Lung (tissue), 12 donors: ENCODE measurements around the gene NAPB. TPM values are rescaled to one million over a fixed set of nuclear protein-coding genes. Genes with fewer than 3 reads are reported as not detected.

ENCODE experiments used
- ATAC-seq: fragments of 200-7000 bp; cut with Tn5 transposase; one replicate; pipeline ENCODE4 v1.9.1; 2020; ENCODE audit warnings: moderate number of reproducible peaks; ENCODE audit not compliant: insufficient read depth, low FRiP score
- DNase-seq, 3 donors: peaks; one replicate each; pipeline ENCODE4 v3.0.0-alpha.2; 2013 to 2017
- H3K27ac ChIP-seq, 2 donors: one replicate each; pipeline ENCODE4 v1.5.1; 2013; ENCODE audit warnings: mild to moderate bottlenecking in 2 of 2, moderate library complexity in 2 of 2, control low read depth in 1 of 2, inconsistent platforms in 1 of 2, low read depth in 1 of 2, low read length in 1 of 2
- H3K27me3 ChIP-seq, 3 donors: one replicate each; pipeline ENCODE4 v1.5.1; 2013; ENCODE audit warnings: low read length in 2 of 3; ENCODE audit not compliant: control insufficient read depth in 3 of 3, insufficient read depth in 3 of 3
- H3K36me3 ChIP-seq, 4 donors: one replicate each; pipeline ENCODE4 v1.5.1; 2013; ENCODE audit warnings: low read length in 4 of 4, mild to moderate bottlenecking in 1 of 4, moderate library complexity in 1 of 4; ENCODE audit not compliant: control insufficient read depth in 4 of 4, insufficient read depth in 4 of 4
- H3K4me1 ChIP-seq, 5 donors: one replicate each; pipeline ENCODE4 v1.5.1; 2013; ENCODE audit warnings: low read length in 5 of 5, mild to moderate bottlenecking in 2 of 5, moderate library complexity in 1 of 5; ENCODE audit not compliant: control insufficient read depth in 5 of 5, insufficient read depth in 5 of 5
- H3K4me3 ChIP-seq: one replicate; pipeline ENCODE4 v1.5.1; 2013; ENCODE audit warnings: mild to moderate bottlenecking, control low read depth, moderate library complexity
- H3K9ac ChIP-seq, 2 donors: one replicate each; pipeline ENCODE4 v1.5.1; 2013; ENCODE audit warnings: low read length in 2 of 2, control low read depth in 1 of 2; ENCODE audit not compliant: insufficient read depth in 1 of 2
- H3K9me3 ChIP-seq, 4 donors: one replicate each; pipeline ENCODE4 v1.5.1; 2013; ENCODE audit warnings: low read length in 3 of 4, mild to moderate bottlenecking in 1 of 4, moderate library complexity in 1 of 4; ENCODE audit not compliant: control insufficient read depth in 4 of 4, insufficient read depth in 3 of 4
- WGBS, 2 donors: extraction: QIAGEN DNeasy Blood & Tissue Kit; methylation state at CpG; one replicate each; pipeline ENCODE4 v1.1.7; 2013; 5-methylcytosine and 5-hydroxymethylcytosine counted together
- polyA plus RNA-seq, 2 donors: library from polyadenylated mRNA; stranded (reverse); fragments of 200-250 nt; gene quantifications; one replicate each; pipeline ENCODE4 v1.2.1, GENCODE V29; 2013
- total RNA-seq, 2 donors: library from RNA; depleted of rRNA in 1 of 2; stranded (reverse); fragments of >200 nt in 1 of 2; gene quantifications; one replicate each; pipeline ENCODE4 v1.2.1, GENCODE V29; 2014 to 2021
- TF ChIP-seq, protein P1 (sequence below): IDR thresholded peaks from 2 replicates; pipeline ENCODE4 v1.5.1; 2012; ENCODE audit warnings: mild to moderate bottlenecking; ENCODE audit errors: control extremely low read depth, extremely low read depth
- donor health status: control.
- donor health status: control.
- donor health status: Bipolar disorder and iron deficiency.
- donor health status: healthy.
- donor health status: DM: yes; HTN: yes; CAD: no.

The NAPB gene
- total and polyA plus RNA-seq, 4 donors, result 4.4 to 45.7 (median 6.9) TPM

DNA sequence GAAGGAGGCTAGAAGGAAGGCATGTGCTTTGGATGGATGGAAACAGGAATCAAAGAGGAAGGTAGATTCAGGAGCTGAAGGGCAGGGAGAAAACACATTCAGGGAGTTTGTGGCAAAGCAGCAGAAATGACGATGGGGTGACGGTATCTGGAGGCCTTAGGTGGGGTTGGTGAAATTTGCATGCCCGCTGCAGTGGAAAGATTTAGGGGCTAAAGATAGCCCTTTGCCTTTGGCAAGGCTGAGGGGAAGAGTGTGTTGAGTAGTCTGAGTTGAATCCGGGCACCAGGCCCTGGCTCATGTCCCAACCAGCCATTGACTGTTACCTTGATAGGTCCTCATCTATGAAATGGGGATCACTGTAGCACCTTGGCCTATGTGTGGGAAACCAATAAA is 58.0 kb downstream of the NAPB start:
- Histone ChIP-seq H3K9me3 (no peaks in the 10 kb centered on the region), H3K4me1 (peaks cover 13 to 34% (median 23%) of the 10 kb centered on the region in 5 donors), H3K36me3 (peaks cover 8 to 14% (median 10%) of the 10 kb centered on the region in 4 donors), H3K27ac (peak overlapping the region; percentile 90 to 99), H3K4me3 (no peak overlapping the region), H3K9ac (peak overlapping the region; percentile 79 to 84), H3K27me3 (no peaks in the 10 kb centered on the region)
- WGBS, 2 donors, result 63 to 84% methylated on average over 4 of the region's 4 CpGs
- TF ChIP-seq, protein P1, sequence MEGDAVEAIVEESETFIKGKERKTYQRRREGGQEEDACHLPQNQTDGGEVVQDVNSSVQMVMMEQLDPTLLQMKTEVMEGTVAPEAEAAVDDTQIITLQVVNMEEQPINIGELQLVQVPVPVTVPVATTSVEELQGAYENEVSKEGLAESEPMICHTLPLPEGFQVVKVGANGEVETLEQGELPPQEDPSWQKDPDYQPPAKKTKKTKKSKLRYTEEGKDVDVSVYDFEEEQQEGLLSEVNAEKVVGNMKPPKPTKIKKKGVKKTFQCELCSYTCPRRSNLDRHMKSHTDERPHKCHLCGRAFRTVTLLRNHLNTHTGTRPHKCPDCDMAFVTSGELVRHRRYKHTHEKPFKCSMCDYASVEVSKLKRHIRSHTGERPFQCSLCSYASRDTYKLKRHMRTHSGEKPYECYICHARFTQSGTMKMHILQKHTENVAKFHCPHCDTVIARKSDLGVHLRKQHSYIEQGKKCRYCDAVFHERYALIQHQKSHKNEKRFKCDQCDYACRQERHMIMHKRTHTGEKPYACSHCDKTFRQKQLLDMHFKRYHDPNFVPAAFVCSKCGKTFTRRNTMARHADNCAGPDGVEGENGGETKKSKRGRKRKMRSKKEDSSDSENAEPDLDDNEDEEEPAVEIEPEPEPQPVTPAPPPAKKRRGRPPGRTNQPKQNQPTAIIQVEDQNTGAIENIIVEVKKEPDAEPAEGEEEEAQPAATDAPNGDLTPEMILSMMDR, result no peak
- DNase-seq, result no peak
- ATAC-seq, result no peak

DNA sequence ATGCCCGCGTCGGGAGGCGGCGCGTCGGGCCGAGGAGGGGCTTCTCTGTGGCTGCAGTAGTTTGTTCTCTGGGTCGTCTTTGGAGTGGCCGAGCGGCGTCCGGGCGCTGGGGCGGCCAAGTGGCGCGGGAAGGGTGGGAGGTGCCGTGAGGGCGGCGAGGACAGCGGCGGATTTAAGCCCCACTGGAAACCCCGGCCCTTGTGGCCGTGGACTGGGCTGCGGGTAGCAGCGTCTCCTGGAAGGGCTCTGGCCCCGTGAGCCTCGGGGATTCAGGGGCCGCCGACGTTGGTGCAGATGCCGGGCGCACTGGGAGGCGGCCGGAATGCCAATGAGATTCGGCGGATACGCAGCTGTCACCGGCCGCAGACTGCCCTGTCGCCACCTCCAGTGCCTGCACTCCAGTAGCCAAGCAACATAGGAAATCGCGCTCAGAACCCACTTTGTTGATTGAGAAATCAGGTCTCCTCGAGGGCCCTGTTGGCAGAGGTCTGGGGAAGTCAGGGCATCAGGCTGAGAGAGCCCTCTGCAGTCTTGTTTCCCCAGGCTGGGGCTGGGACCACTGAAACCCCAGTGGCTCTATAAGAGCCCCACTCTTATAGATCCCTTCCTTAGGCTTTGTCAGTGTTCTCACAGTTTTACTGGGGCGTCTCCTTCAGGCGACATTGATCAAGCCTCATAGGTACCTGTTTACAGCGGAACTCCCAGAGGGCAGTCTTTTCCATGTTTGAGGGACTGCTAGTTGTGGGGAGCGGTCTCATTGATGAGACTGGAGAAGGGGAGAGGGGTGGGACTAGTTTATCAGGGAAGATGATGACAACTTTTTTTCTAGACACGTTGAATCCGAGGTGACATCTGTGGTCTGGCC is 58.7 kb downstream of the NAPB start:
- peak; percentile 50 to 58 (median 53) for DNase-seq
- Histone ChIP-seq H3K4me3 (peak overlapping the region; percentile 57), H3K4me1 (peaks cover 13 to 35% (median 23%) of the 10 kb centered on the region in 5 donors), H3K9me3 (no peaks in the 10 kb centered on the region), H3K27me3 (no peaks in the 10 kb centered on the region), H3K36me3 (peaks cover 8 to 14% (median 10%) of the 10 kb centered on the region in 4 donors), H3K9ac (peak overlapping the region; percentile 79 to 84), H3K27ac (peak overlapping the region; percentile 90 to 99)
- ATAC-seq, result peak; percentile 1
- TF ChIP-seq, protein P1, result no peak
- WGBS, 2 donors, result 4 to 6% methylated on average over 33 to 50 of the region's 50 CpGs

DNA sequence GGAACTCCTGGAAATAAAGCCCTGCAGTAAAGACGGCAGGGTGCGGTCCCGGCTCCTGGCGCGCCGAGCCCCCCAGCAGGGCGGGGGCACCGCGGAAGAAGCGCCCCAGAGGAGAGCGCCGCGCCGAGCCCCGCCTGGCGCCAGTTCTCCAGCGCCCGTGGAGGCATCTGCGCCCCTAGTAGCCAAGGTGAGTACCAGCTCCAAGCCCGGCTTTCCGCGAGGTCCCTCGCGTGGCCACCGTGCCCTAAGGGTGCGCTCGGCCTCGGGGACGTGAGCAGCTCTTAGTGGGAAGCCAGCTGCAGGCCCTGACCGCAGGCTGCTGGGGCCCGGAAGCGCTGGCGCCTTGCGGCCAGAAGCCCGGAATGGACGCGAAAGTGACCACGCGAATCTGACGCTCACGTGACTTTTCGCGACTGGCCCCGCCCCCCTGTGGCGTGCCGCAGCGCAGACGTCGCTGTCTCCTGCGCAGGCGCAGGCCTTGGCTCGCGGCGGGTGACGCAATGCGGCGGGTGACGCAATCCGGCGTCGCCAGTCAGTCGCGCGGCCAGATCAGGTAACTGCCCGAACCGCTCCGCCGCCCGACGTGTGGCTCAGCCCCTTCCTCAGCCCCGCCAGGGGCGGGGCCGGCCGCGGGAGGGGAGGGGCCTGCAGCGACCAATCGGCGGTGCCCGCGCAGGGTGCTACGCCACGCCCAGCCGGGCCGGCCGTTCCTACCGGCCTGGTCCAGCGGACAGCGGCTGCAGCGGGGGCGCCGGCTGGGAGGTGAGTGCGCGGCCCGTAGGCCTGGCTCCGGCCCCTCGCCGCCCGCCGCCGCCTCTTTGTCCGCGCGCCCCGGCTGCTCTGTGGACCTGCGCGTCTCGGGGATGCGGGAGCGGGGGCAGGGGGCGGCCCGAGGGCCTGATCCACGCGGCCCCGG is 59.6 kb downstream of the NAPB start, which contains the start of gene GZF1:
Gene GZF1, plus strand, starts transcription at position 707 of the 916 bp plus-strand sequence. CDS start 2,202 bp downstream, outside the sequence.
- peak within 1 kb of the TSS; percentile 71 for H3K4me3 ChIP-seq
- peak within 1 kb of the TSS; percentile 97 to 99 for H3K9ac ChIP-seq
- peaks cover 13 to 42% (median 20%) of the 10 kb centered on the region in 5 donors for H3K4me1 ChIP-seq
- H3K9me3 ChIP-seq, result no peaks in the 10 kb centered on the region
- ATAC-seq, result peak; percentile 91
- TF ChIP-seq, protein P1, result no peak
- H3K36me3 ChIP-seq, result peaks cover 5 to 11% (median 10%) of the 10 kb centered on the region in 4 donors
- H3K27ac ChIP-seq, result peak within 1 kb of the TSS; percentile 97 to 99
- H3K27me3 ChIP-seq, result no peaks in the 10 kb centered on the region
- DNase-seq, result peak; percentile 99
- WGBS, 2 donors, result 0% methylated on average over 82 to 114 of the region's 114 CpGs
